AG10803 (cell line): ENCODE results near the gene TNPO1.
A peak's percentile ranks its signal among the peaks of the same experiment; 100 is the strongest.

Experiments used
- DNase-seq: peaks from one replicate; pipeline ENCODE4 v3.0.0; 2010; ENCODE audit warnings: low read depth
- H3K4me3 ChIP-seq: 2 replicates; pipeline ENCODE4 v1.5.1; 2011; ENCODE audit warnings: mild to moderate bottlenecking, low read length, control low read depth
- CTCF ChIP-seq: conservative IDR thresholded peaks from 2 replicates; pipeline ENCODE4 v1.5.1; 2011; ENCODE audit warnings: mild to moderate bottlenecking, low read length, control low read depth, inconsistent platforms

TNPO1 gene

GRCh38 chr5:72811849-72812248 lies 4.6 kb upstream of the TNPO1 start:
- no peak for DNase-seq
- TF ChIP-seq CTCF = no peak
- no peak overlapping the region for H3K4me3 ChIP-seq

- no peak for TF ChIP-seq CTCF
- no peak for DNase-seq
- no peak overlapping the region for H3K4me3 ChIP-seq
These were observed 4.0 kb upstream of the TNPO1 start for GRCh38 chr5:72812488-72812887.

- H3K4me3 ChIP-seq = no peak overlapping the region
- DNase-seq = no peak
- TF ChIP-seq CTCF = no peak
These were observed 2.4 kb upstream of the TNPO1 start for GRCh38 chr5:72814104-72814503.

- DNase-seq = no peak
- no peak for TF ChIP-seq CTCF
- no peak overlapping the region for H3K4me3 ChIP-seq
These were observed 1.6 kb upstream of the TNPO1 start for GRCh38 chr5:72814864-72815263.

GRCh38 chr5:72815580-72816283 lies 729 bp upstream of the TNPO1 start:
- TF ChIP-seq CTCF = no peak
- H3K4me3 ChIP-seq = peak overlapping the region; percentile 82
- DNase-seq = no peak

GRCh38 chr5:72817076-72817481 lies 618 bp downstream of the TNPO1 start:
- DNase-seq = peak; percentile 64
- TF ChIP-seq CTCF = no peak

GRCh38 chr5:72817671-72818266 lies 1.3 kb downstream of the TNPO1 start:
- no peak for TF ChIP-seq CTCF
- no peak for DNase-seq
- H3K4me3 ChIP-seq = peak overlapping the region; percentile 82

More at GRCh38 chr5:72817076-72817481, 618 bp downstream of the TNPO1 start:
- H3K4me3 ChIP-seq = peak overlapping the region; percentile 82
